ENCODE measurements around the gene ITM2B.
"Not testable (repeated sequence)": the region's sequence is repeated elsewhere in the genome, so short reads cannot be mapped to it uniquely, and the experiment has no call there.

ITM2B gene

GRCh38 chr13:48230541-48230940, 2.5 kb upstream of the ITM2B start:
- DNase-seq = no peak

GRCh38 chr13:48231080-48231479, 1.9 kb upstream of the ITM2B start:
- no peak for DNase-seq

- DNase-seq = no peak
Measured at GRCh38 chr13:48231933-48232332, 1.1 kb upstream of the ITM2B start.

GRCh38 chr13:48232420-48233045, 473 bp upstream of the ITM2B start:
- DNase-seq = no peak

GRCh38 chr13:48233889-48234488, 983 bp downstream of the ITM2B start:
- no peak for DNase-seq

- no peak for DNase-seq
Measured at GRCh38 chr13:48234566-48235340, 1.7 kb downstream of the ITM2B start.

GRCh38 chr13:48235341-48236135, 2.5 kb downstream of the ITM2B start:
- DNase-seq = no peak

GRCh38 chr13:48236528-48237353, 3.7 kb downstream of the ITM2B start:
- no peak for DNase-seq

- DNase-seq = not testable (repeated sequence)
Measured at GRCh38 chr13:48239369-48239768, 6.4 kb downstream of the ITM2B start.

- no peak for DNase-seq
Measured at GRCh38 chr13:48241651-48242050, 8.6 kb downstream of the ITM2B start.

GRCh38 chr13:48242677-48243076, 9.7 kb downstream of the ITM2B start:
- DNase-seq = no peak

- DNase-seq = no peak
Measured at GRCh38 chr13:48244159-48244558, 11.2 kb downstream of the ITM2B start.

GRCh38 chr13:48246102-48246501, 13.1 kb downstream of the ITM2B start:
- no peak for DNase-seq

GRCh38 chr13:48249018-48249417, 16.0 kb downstream of the ITM2B start:
- no peak for DNase-seq

- DNase-seq = no peak
Measured at GRCh38 chr13:48251611-48252081, 18.6 kb downstream of the ITM2B start.

- DNase-seq = no peak
Measured at GRCh38 chr13:48252176-48252575, 19.2 kb downstream of the ITM2B start.

GRCh38 chr13:48253849-48254248, 20.8 kb downstream of the ITM2B start:
- DNase-seq = no peak

GRCh38 chr13:48255090-48255489, 22.1 kb downstream of the ITM2B start:
- no peak for DNase-seq

GRCh38 chr13:48255954-48256353, 22.9 kb downstream of the ITM2B start:
- DNase-seq = no peak

GRCh38 chr13:48258002-48258401, 25.0 kb downstream of the ITM2B start:
- DNase-seq = no peak

- DNase-seq = no peak
Measured at GRCh38 chr13:48258430-48258829, 25.4 kb downstream of the ITM2B start.

GRCh38 chr13:48260970-48261369, 28.0 kb downstream of the ITM2B start:
- no peak for DNase-seq
